Hematopoietic multipotent progenitor cell treated with erythropoietin and hydrocortisone succinate and interleukin-3 and kit ligand, for 6 days (in vitro differentiated cells): Measurements from ENCODE around the gene MRPL51.

Experiments used
- DNase-seq: peaks from one replicate; pipeline ENCODE4 v3.0.0-alpha.2; 2015

The MRPL51 gene

GRCh38 chr12:6458281-6459003 lies 34.6 kb downstream of the MRPL51 start:
- DNase-seq, result no peak

GRCh38 chr12:6457220-6457945 lies 35.7 kb downstream of the MRPL51 start:
- DNase-seq, result no peak

GRCh38 chr12:6452944-6453630 lies 40.0 kb downstream of the MRPL51 start:
- peak; percentile 70 for DNase-seq

DNA sequence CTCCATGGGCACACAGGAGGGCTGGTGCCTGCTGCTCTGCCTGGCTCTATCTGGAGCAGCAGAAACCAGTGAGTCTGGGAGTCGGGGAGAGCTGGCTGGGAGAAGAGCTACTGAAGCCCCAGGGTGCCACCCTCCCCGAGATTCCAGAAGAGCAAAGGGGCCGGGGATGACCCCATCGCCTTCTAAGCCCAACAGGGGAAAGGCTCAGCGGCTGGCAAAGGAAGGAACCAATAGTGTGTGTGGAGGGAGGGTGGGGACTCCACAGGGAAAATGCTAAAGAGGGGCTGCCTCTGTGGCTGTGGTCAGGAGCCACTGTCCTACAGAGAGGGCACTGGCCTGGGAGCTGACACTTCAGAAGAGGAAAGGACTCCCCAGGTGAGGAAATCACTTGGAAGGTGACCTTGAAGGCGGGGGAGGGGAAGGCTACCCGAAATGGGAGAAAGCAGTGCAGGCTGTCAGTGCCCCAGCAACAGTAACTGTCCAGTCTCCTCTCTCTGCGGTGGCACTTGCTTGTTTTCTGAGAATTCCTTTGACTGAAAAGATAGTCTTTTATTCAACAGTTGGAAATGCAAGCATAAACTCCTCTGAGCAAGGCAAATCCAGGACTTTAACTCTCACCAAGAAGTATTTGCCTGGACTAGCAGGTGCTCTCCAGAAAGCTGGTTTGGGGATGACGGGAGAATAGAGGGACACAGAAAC lies 40.7 kb downstream of the MRPL51 start:
- peak; percentile 60 for DNase-seq

- DNase-seq, result peak; percentile 83
These were observed 41.5 kb downstream of the MRPL51 start, which contains the start of gene TAPBPL for GRCh38 chr12:6451348-6452244. TAPBPL (plus strand) TSS chr12:6452042; CDS start chr12:6452249, 207 bp downstream.

DNA sequence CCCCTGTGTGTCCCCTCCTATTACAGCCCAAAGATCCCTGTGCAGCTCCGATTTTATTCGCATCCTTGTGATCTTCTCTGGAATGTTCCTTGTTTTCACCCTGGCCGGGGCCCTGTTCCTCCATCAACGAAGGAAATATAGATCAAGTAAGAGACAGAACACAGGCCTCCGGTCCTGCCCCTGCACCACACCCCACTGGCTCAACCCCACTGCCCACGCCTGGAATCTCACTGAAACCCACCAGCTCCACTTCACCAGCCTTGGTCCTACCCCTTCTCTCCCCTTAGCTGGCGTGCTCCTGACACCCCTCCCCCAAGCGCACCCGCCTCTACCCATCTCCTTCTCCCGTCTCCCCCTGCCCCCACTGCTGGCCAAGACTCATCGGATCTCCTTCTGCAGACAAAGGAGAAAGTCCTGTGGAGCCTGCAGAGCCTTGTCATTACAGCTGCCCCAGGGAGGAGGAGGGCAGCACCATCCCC lies 42.2 kb downstream of the MRPL51 start:
- DNase-seq, result peak; percentile 56

DNA sequence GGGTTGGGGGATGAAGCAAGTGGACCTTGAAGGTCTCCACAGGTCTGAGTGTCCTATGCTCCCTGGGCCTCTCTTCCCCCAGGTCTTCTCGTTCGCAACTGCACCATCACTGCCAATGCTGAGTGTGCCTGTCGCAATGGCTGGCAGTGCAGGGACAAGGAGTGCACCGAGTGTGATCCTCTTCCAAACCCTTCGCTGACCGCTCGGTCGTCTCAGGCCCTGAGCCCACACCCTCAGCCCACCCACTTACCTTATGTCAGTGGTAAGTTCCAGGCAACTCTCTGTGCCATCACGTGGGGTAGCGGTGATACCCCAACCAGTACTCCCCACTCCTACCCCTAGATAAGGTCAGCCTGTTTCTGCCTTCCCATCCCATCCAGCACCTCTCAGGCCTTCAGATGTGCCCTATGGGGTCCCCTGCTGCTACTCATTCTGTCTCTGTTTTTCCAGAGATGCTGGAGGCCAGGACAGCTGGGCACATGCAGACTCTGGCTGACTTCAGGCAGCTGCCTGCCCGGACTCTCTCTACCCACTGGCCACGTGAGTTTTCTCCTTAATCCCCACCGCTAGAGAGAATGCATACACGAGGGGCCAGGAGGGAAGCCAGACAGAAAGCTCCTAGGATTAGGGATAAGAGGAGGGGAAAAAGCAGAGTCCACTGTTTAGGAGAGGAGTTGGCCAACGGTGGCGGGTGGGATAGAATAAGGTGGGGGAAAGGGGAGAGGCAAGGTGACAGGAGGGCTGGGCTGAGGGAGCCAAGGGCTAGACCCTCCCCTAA lies 42.8 kb downstream of the MRPL51 start:
- no peak for DNase-seq

GRCh38 chr12:6444704-6445688 lies 48.1 kb downstream of the MRPL51 start, which contains the start of gene CD27:
CD27 (plus strand) TSS chr12:6444955; CDS start chr12:6445096, 141 bp downstream.
- no peak for DNase-seq

DNA sequence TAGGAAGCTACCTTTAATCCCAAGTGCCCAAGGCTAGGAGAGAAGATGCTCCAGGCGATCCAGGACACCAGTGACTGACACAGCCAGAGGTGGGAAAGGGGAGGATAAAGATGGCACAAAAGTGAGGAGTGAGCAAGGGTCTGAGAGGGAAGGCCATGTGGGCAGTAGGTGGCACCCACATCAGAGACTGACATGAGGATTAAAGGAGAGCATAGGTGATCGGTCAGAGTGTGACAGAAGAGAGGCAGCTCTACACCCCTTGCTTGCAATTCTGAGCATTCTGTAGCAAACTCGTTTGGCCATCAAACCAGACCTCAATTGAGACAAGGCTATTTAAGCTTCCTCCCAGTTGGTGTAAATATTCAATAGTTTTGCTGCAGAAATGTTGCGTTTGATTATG lies 49.0 kb downstream of the MRPL51 start:
- DNase-seq, result no peak

DNA sequence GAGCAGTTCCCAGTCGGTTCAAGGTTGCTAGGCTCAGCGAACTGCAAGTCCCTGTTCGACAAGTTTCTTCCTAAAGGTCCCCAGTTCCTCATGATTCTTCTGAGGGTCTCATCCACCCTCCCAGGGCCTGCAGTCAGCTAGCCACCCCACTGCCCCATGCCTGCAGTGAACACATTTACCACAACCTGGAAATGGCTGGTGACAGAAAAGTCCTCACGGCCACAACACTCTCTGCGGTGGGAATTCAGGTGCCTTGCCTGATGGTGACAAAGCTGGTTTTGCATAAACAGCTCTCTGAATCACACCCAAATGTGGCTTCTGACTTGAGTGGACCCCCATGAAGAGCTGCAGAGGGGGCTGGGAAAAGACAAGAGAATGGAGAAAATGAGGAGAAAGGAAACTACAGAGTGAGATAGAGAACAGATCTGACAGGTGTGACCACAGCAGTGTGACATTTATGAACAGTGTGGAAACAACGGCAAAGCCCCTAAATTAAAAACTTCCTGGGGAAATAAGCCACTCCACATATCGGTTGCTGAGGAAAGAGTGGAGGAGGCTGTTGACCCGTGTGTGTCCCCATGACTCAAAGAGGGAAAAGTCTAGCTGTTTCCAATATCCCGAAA lies 49.6 kb downstream of the MRPL51 start:
- no peak for DNase-seq

- DNase-seq, result no peak
These were observed 50.2 kb downstream of the MRPL51 start for GRCh38 chr12:6442836-6443235.
